NK-92 (cell line): ENCODE data around the gene SOS2.
"Not testable (repeated sequence)": the region's sequence is repeated elsewhere in the genome, so short reads cannot be mapped to it uniquely, and the experiment has no call there.

Experiments
- DNase-seq: peaks from one replicate; lab custom pipeline; 2025; ENCODE audit not compliant: unreplicated experiment; lab: John Stamatoyannopoulos, UW

Gene SOS2

GRCh38 chr14:50086321-50086711, 145.1 kb downstream of the SOS2 start:
- no peak for DNase-seq

- no peak for DNase-seq
Observed at GRCh38 chr14:50085570-50086320, 145.6 kb downstream of the SOS2 start.

- no peak for DNase-seq
Observed at GRCh38 chr14:50084666-50085065, 146.7 kb downstream of the SOS2 start.

GRCh38 chr14:50083467-50084337, 147.7 kb downstream of the SOS2 start:
- no peak for DNase-seq

GRCh38 chr14:50082784-50083466, 148.5 kb downstream of the SOS2 start:
- DNase-seq, result peak; percentile 28

GRCh38 chr14:50082308-50082742, 149.1 kb downstream of the SOS2 start:
- DNase-seq, result no peak

GRCh38 chr14:50079103-50079502, 152.3 kb downstream of the SOS2 start:
- DNase-seq, result not testable (repeated sequence)

GRCh38 chr14:50073663-50074062, 157.7 kb downstream of the SOS2 start:
- DNase-seq, result not testable (repeated sequence)

- DNase-seq, result no peak
Observed at GRCh38 chr14:50072395-50072794, 159.0 kb downstream of the SOS2 start.

GRCh38 chr14:50070840-50071548, 160.4 kb downstream of the SOS2 start:
- DNase-seq, result no peak

- no peak for DNase-seq
Observed at GRCh38 chr14:50070230-50070629, 161.1 kb downstream of the SOS2 start.

- DNase-seq, result no peak
Observed at GRCh38 chr14:50069325-50069724, 162.1 kb downstream of the SOS2 start.

- DNase-seq, result no peak
Observed at GRCh38 chr14:50068496-50068895, 162.9 kb downstream of the SOS2 start.

- DNase-seq, result no peak
Observed at GRCh38 chr14:50067723-50068495, 163.5 kb downstream of the SOS2 start.
